KMS-11 (cell line): ENCODE results near the gene CYP4Z1.

ENCODE experiments used
- H2AFZ ChIP-seq: fragments of 200-600 bp; sonication (generic); 2 replicates; pipeline ENCODE4 v1.6.1; 2016; ENCODE audit warnings: antibody characterized with exemption, mixed run types, low read depth
- H3K27ac ChIP-seq: fragments of 200-600 bp; sonication (generic); 2 replicates; pipeline ENCODE4 v1.6.1; 2016; ENCODE audit warnings: mild to moderate bottlenecking, mixed run types
- H3K27me3 ChIP-seq: fragments of 200-600 bp; sonication (generic); 2 replicates; pipeline ENCODE4 v1.6.1; 2017; ENCODE audit warnings: mild to moderate bottlenecking, low read depth, mixed run types, moderate library complexity; ENCODE audit not compliant: insufficient read depth
- H3K36me3 ChIP-seq: fragments of 200-600 bp; sonication (generic); 2 replicates; pipeline ENCODE4 v1.6.1; 2017; ENCODE audit warnings: mild to moderate bottlenecking, mixed run types; ENCODE audit not compliant: insufficient read depth
- H3K4me1 ChIP-seq: fragments of 200-600 bp; sonication (generic); 2 replicates; pipeline ENCODE4 v1.6.1; 2016; ENCODE audit warnings: mild to moderate bottlenecking, low read depth, mixed run types; ENCODE audit not compliant: poor library complexity, severe bottlenecking
- H3K4me2 ChIP-seq: fragments of 200-600 bp; sonication (generic); 2 replicates; pipeline ENCODE4 v1.7.0; 2016; ENCODE audit warnings: mild to moderate bottlenecking, mixed run types
- H3K4me3 ChIP-seq: fragments of 200-600 bp; sonication (generic); IDR thresholded peaks from 2 replicates; pipeline ENCODE4 v1.6.1; 2017; ENCODE audit warnings: low read depth, low read length, mixed read lengths; ENCODE audit not compliant: insufficient read depth
- H3K79me2 ChIP-seq: fragments of 200-600 bp; sonication (generic); 2 replicates; pipeline ENCODE4 v1.6.1; 2016; ENCODE audit warnings: low read depth, mixed run types; ENCODE audit not compliant: insufficient read depth
- H3K9ac ChIP-seq: fragments of 200-600 bp; sonication (generic); 2 replicates; pipeline ENCODE4 v1.6.1; 2016; ENCODE audit warnings: mild to moderate bottlenecking, mixed run types
- H4K20me1 ChIP-seq: fragments of 200-600 bp; sonication (generic); 2 replicates; pipeline ENCODE4 v1.6.1; 2016; ENCODE audit warnings: mild to moderate bottlenecking, mixed run types; ENCODE audit not compliant: insufficient read depth
- CTCF ChIP-seq: fragments of 200-600 bp; sonication (generic); conservative IDR thresholded peaks from 2 replicates; pipeline ENCODE4 v1.6.1; 2017; ENCODE audit warnings: low read depth, mild to moderate bottlenecking, antibody characterized with exemption, low read length, moderate library complexity, mixed read lengths

CYP4Z1 gene

GRCh38 chr1:47067097-47067594 lies at the start of gene CYP4Z1:
Gene CYP4Z1, plus strand, starts transcription at chr1:47067231. Its CDS starts 260 bp downstream, at chr1:47067491.
- Histone ChIP-seq H2AFZ (no peak within 1 kb of the TSS), H3K4me2 (no peak within 1 kb of the TSS), H4K20me1 (no peaks in the 10 kb centered on the region), H3K4me1 (no peaks in the 10 kb centered on the region), H3K79me2 (no peaks in the 10 kb centered on the region), H3K4me3 (no peak within 1 kb of the TSS), H3K27me3 (no peaks in the 10 kb centered on the region), H3K27ac (no peak within 1 kb of the TSS), H3K9ac (no peak within 1 kb of the TSS), H3K36me3 (no peaks in the 10 kb centered on the region)
- no peak for TF ChIP-seq CTCF

GRCh38 chr1:47021070-47021469 lies 46.0 kb upstream of the CYP4Z1 start:
- H3K4me1 ChIP-seq, result no peaks in the 10 kb centered on the region
- no peak overlapping the region for H3K4me3 ChIP-seq
- H3K4me2 ChIP-seq, result no peak overlapping the region
- H2AFZ ChIP-seq, result no peak overlapping the region
- no peak for TF ChIP-seq CTCF
- H3K27ac ChIP-seq, result no peak overlapping the region
- H4K20me1 ChIP-seq, result no peaks in the 10 kb centered on the region
- no peaks in the 10 kb centered on the region for H3K79me2 ChIP-seq
- H3K27me3 ChIP-seq, result no peaks in the 10 kb centered on the region
- no peak overlapping the region for H3K9ac ChIP-seq
- no peaks in the 10 kb centered on the region for H3K36me3 ChIP-seq

GRCh38 chr1:47023268-47024140 lies 43.5 kb upstream of the CYP4Z1 start, which contains the start of gene CYP4X1:
Gene CYP4X1, plus strand, starts transcription at chr1:47023669. Its CDS starts 149 bp downstream, at chr1:47023818.
- H2AFZ ChIP-seq, result no peak within 1 kb of the TSS
- no peak within 1 kb of the TSS for H3K4me3 ChIP-seq
- no peaks in the 10 kb centered on the region for H4K20me1 ChIP-seq
- no peaks in the 10 kb centered on the region for H3K36me3 ChIP-seq
- H3K27ac ChIP-seq, result no peak within 1 kb of the TSS
- H3K9ac ChIP-seq, result no peak within 1 kb of the TSS
- no peaks in the 10 kb centered on the region for H3K4me1 ChIP-seq
- TF ChIP-seq CTCF, result no peak
- H3K79me2 ChIP-seq, result no peaks in the 10 kb centered on the region
- no peak within 1 kb of the TSS for H3K4me2 ChIP-seq
- no peaks in the 10 kb centered on the region for H3K27me3 ChIP-seq

- Histone ChIP-seq H3K27me3 (no peaks in the 10 kb centered on the region), H3K27ac (no peak overlapping the region), H3K4me3 (no peak overlapping the region), H3K36me3 (no peaks in the 10 kb centered on the region), H2AFZ (no peak overlapping the region), H3K4me1 (no peaks in the 10 kb centered on the region), H4K20me1 (no peaks in the 10 kb centered on the region), H3K4me2 (no peak overlapping the region), H3K9ac (no peak overlapping the region), H3K79me2 (no peaks in the 10 kb centered on the region)
- no peak for TF ChIP-seq CTCF
Observed at GRCh38 chr1:47024141-47024801, 42.8 kb upstream of the CYP4Z1 start.
